ENCODE data around the gene CD163. TPM values are rescaled to one million over a fixed set of nuclear protein-coding genes. Genes with fewer than 3 reads are reported as not detected.

Gene CD163
- total RNA-seq, 6 experiments from 2014 or later = 47.4 to 120 (median 67.3) TPM

DNA sequence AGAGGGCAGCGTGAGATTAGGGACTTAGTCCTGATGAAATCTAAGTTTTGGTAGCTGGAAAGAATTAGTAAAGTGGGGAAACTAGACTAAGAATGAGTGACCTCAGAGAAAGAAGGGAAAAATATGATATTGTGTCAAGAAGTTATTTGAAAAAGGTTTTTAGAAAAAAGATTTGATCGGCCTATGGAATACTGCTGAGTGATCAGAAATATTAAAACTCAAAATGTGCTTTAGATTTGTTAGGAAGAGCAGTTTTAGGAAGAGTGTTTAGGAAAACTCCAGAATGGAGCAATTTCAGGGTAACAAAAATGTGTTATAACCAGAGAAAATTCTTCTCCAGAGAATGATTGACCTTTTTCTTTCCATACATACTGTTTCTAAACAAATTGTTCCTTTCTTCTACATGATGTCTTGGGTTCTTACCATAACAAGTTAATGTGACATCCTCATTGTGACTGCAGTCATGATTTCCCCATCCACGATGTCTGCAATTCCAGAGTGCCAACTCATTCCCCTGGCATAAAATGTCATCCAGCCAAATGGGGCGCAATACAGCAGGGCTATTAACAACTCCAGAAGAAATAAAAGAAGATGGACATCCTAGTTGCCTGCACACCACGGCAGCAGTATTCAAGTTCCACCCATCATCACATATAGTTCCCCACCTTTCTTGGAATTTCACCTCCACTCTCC is 71.4 kb downstream of the CD163 start:
- Histone ChIP-seq H3K9me3 (no peaks in the 10 kb centered on the region), H3K4me1 (no peaks in the 10 kb centered on the region), H3K27ac (no peak overlapping the region), H3K4me3 (no peak overlapping the region), H3K36me3 (no peaks in the 10 kb centered on the region), H3K27me3 (peaks cover 0 to 6% of the 10 kb centered on the region in 2 donors)
- DNase-seq = no peak
- 65% methylated on average over 5 of the region's 5 CpGs for WGBS (ENCODE audit: insufficient coverage, low coverage, low lambda C conversion rate, missing lambda C conversion rate)
- intact Hi-C loops (cut with DNase I) = no loop called here
- no peak for ATAC-seq
- TF ChIP-seq POLR2A (IDR thresholded peaks at IDR 0.05) (no peak), CTCF (IDR thresholded peaks at IDR 0.05) (no peak)

Other genes with a start within 250 kb of the CD163 start
- gene ACSM4, start 199.7 kb downstream of the CD163 start, total RNA-seq = not detected
- gene CD163L1, start 59.6 kb downstream of the CD163 start, total RNA-seq = 1 to 10 TPM in 4 of 6 experiments, under 1 TPM in 2; 0.26 to 4.8 (median 1.2) TPM
- not detected for gene APOBEC1, start 162.1 kb upstream of the CD163 start, total RNA-seq
- not detected for gene GDF3, start 192.0 kb upstream of the CD163 start, total RNA-seq
- gene DPPA3, start 207.7 kb upstream of the CD163 start, total RNA-seq = not detected
- not detected for gene CLEC4C, start 243.6 kb upstream of the CD163 start, total RNA-seq

Measured in right lobe of liver (tissue), 6 donors.